Stimulated activated naive CD8-positive, alpha-beta T cell treated with anti-CD3 and anti-CD28 coated beads, Interleukin-15, Interleukin-2, amounts not matched to agents 100 U/mL and 50 U/mL, for 24 hours (primary cell): ENCODE results near the gene ANO6.

Experiments
- ATAC-seq: fragments of 150-1000 bp; cut with Tn5 transposase; one replicate; pipeline ENCODE4 v1.10.0; 2021
- DNase-seq: peaks from one replicate; pipeline ENCODE4 v3.0.0; 2021

The ANO6 gene

DNA sequence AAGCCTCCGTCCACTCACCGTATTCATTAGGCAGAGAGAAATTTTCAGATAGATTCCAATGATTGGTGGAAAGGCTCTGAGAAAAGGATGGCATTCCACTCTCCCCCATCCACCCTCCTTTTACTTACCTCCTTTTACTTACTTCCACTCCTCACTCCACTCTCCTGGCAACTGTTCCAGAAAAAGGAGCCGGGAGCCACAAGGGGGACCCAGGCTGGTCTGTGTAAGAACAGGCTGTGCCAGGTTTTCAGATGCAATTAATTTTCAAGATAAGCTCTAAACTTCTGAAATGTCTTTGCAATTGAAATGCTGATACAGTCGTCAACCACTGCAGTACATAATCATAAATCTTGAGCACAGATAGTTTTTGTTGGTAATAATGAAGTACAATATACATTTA lies 248.8 kb downstream of the ANO6 start:
- no peak for ATAC-seq
- no peak for DNase-seq

DNA sequence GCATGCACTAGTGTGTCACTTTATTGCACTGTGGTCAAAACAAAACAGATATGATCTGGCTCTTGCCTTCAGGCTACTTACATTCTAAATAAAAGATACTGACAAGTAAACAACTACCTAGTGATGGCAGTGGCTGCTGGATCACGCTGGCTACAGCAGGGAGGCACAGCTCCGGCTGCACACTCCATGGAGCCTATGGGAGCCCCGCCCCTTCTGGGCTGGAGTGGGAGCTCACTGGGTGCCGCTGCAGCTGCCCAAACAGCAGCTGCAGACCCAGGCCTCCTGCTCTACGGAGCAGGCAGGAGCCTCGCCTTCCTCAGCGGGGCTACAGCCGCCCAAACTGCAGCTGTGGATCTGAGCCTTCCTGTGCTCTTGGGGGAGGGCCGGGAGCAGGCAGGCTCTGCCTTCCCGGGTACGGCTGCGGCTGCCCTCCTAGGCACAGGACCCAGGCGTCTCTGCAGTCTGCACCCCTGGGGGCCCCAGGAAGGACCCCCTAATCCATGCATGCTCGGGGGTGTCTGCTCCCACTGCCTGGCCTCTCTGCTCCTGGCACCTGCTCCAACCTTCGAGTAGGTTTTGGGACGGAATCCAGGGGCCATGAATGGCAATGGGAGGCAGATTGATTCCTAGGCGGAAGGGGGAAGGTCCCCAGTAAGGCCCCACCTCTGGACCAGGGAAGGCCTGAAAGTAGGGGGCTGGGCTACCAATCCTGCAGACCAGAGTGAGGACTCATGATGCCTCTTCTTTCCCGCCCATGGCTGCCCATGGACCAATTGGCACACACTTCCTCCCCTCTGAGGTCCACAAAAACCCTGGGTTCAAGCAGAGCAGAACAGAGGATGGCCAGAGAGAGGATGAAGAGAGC lies 253.1 kb downstream of the ANO6 start:
- DNase-seq (no peak), ATAC-seq (no peak)

DNA sequence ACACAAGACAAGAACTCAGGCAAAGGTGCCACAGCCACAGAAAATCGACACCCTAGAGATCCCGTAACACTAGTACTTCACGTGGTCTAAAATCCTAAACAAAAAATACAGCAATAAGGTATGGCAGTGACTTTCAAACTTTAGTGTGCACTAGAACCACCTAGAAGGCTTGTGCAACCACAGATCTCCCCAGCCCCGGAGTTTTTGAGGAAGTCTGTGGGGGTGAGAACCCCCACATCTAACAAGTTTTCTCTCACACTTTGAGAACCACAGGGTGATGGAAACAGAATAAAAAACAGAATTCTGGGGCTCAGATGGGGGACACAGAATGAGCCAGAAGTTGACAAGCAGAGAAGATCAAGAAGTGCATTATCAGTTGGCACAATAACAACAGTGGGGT lies 254.0 kb downstream of the ANO6 start:
- no peak for ATAC-seq
- no peak for DNase-seq

DNA sequence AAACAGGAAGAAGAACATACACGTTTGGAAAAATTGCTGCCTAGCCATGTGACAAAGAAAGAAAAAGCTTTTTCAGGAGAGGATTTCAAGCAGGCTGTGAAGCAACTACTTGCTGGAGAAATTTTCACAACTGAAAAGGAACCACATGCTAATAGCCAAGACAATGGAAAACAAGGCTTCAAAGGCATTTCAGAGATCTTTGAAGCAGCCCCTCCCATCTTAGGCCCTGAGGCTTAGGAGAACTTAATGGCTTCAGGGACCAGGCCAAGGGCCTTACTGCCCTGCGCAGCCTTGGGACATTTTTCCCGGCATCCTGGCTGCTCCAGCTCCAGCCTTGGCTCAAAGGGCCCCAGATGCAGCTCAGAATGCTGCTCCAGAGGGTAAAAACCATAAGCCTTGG lies 257.7 kb downstream of the ANO6 start:
- ATAC-seq: no peak
- DNase-seq: no peak

DNA sequence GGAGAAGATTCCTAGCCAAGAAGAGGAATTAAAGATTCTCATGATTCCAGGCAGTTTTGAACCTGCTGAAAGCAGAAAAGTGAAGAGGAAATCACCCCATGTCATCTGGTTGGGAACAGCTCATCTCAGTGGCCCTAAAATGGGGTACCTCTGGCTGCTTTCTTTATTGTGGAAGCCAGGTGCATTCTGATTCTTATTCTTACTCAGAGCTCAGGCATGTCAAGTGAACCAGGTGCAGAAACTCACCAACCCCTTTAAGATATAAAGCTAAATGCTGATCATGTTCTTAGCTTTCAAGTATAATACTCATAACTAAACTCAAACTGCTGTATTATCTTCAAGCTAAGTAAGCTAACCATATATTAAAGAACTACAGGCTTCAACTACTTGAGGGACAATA lies 259.7 kb downstream of the ANO6 start:
- ATAC-seq (no peak), DNase-seq (no peak)

DNA sequence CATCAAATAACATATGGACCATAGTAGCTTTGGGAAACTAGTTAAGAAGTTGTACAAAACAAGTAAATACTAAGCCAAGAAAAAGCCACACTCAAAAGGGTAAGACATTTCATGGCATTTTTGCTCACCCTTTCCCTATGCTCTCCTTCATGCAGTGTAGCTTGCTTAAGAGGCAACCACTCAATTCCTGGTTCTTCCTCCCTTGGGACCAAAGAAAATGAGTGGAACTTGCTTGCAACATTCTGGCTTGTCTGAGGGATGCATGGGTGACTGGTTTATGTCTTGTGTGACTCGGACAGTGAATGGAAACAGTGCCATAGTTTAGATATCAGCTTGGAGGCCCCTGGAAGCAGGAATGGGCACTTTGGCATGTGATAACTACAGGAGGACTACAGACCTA lies 261.6 kb downstream of the ANO6 start:
- DNase-seq: no peak
- no peak for ATAC-seq

DNA sequence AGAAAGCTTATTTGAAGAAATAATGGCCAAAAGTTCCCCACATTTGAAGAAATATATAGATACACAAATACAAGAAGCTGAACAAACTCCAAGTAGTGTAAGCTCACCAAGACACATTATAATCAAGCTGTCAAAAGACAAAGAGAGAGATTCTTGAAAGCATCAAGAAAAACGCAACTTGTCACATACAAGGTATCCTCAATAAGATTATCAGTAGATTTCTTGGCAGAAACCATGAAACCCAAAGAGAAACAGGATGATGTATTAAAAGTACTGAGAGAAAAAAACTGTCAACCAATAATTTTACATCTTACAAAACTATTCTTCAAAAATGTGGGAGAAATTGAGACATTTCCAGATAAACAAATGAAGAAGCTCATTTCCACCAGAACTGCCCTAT lies 263.0 kb downstream of the ANO6 start:
- DNase-seq (no peak), ATAC-seq (no peak)

DNA sequence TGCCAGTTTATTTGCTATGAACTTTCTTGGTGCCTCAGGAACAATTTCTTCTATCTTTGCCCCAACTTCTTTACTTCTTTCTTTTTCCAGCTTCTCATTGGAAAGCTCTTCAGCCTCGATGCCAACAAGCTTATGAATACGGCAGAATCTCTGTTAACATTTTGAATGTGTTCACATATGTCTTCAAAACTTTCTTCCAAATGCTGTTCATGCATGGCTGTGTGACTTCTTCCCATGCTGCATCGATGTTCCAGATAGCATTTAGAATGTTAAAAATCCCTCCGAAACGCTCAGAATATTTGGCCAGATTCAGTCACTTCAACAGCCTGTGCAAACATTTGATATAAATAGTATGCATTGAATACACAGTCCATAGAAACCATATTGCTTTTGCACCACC lies 265.9 kb downstream of the ANO6 start:
- no peak for DNase-seq
- ATAC-seq: no peak

DNA sequence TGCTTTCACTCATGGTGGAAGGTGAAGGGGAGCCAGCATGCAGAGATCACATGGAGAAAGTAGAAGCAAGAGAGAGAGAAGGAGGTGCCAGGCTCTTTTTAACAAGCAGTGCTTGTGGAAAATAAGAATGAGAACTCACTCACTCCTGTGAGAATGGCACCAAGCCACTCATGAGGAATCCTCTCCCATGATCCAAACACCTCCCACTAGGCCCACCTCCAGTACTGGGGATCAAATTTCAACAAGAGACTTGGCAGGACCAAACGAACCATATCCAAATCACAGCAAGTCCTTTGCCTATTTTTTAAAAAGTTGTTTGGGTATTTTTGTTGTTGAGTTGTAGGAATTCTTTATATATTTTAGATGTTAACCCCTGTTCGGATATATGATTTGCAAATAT lies 267.7 kb downstream of the ANO6 start:
- ATAC-seq (no peak), DNase-seq (no peak)
